GM13976 (cell line): ENCODE results near the gene PARP6.

Source experiments
- DNase-seq: peaks from one replicate; pipeline ENCODE4 v3.0.0; 2012; ENCODE audit warnings: low spot score
- CTCF ChIP-seq: IDR thresholded peaks from 2 replicates; pipeline ENCODE4 v1.5.1; 2012; ENCODE audit warnings: borderline replicate concordance, mild to moderate bottlenecking; ENCODE audit not compliant: insufficient read depth; ENCODE audit errors: extremely low read depth, missing control alignments, control extremely low read depth
- in situ Hi-C: fragments of 300-500 bp; cut with MboI; formaldehyde crosslinking; loops from one replicate; pipeline ENCODE4 v1.12.0; 2022; ENCODE audit warnings: low sequenced_read_pairs, mixed read lengths, inconsistent platforms; ENCODE audit not compliant: unreplicated experiment

The PARP6 gene

DNA sequence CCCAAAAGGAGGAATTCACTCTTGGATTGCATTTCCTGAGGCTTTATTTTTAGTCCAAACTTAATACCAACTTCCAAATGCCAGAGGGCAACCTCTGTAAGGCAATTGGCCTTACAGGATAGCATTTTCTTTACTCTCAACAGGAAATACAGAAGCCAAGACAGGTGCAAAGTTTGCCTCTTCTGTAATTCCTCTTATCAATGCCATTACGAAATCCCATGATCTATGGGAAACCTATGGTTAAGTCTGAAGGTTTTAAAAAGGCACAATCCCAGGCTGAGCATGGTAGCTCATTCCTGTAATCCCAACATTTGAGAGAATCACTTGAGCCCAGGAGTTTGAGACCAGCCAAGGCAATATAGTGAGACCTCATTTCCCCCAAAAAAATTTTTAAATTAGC lies 56.3 kb downstream of the PARP6 start:
- no peak for TF ChIP-seq CTCF
- no peak for DNase-seq
- in situ Hi-C loops, result no loop called here

DNA sequence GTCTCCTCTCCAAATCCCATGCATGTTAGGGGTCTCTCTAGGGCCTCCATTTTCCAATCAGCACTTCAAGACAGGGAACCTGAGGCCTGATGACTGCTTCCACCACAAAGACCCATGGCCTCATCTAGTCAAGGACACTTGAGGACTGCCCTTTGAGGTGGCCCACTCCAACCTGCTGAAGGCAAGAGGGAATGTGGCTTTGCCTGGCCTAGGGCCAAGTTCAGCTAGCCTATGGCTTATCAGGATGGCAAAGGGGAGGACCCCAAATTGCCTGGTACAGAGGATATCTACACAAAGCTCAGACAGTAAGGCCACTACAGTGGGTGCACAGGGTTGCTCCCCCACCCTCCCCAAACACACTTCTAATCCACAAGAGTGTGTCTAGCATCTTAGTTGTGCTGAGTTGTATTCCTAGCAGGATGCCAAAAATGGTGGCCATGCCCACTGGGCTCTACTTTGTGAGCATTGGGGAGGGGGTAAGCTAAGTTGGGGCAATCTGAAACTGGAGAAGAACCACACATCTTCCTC lies 64.7 kb downstream of the PARP6 start:
- DNase-seq, result no peak
- in situ Hi-C loops, result no loop called here
- no peak for TF ChIP-seq CTCF

DNA sequence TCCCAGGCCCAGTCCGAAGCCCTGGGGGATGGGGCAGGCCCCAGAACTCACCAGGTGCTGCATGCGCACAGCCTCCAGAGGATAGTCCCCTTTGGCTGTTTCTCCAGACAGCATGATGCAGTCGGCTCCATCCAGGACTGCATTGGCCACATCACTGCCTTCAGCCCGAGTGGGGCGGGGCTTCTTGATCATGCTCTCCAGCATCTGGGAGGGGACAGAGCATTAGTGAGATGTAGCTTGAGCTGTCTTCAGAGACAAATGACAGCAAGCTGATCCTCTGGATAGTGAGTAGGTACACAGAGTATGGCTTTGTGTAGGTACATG lies 65.7 kb downstream of the PARP6 start:
- DNase-seq, result no peak
- in situ Hi-C loops, result no loop called here
- no peak for TF ChIP-seq CTCF

- in situ Hi-C loops, result no loop called here
Observed at GRCh38 chr15:72205896-72206676, 66.3 kb downstream of the PARP6 start.

GRCh38 chr15:72205273-72205672 lies 67.1 kb downstream of the PARP6 start:
- TF ChIP-seq CTCF, result no peak
- no peak for DNase-seq
- in situ Hi-C loops, result no loop called here

More at GRCh38 chr15:72205896-72206676, 66.3 kb downstream of the PARP6 start:
- no peak for DNase-seq
- no peak for TF ChIP-seq CTCF

DNA sequence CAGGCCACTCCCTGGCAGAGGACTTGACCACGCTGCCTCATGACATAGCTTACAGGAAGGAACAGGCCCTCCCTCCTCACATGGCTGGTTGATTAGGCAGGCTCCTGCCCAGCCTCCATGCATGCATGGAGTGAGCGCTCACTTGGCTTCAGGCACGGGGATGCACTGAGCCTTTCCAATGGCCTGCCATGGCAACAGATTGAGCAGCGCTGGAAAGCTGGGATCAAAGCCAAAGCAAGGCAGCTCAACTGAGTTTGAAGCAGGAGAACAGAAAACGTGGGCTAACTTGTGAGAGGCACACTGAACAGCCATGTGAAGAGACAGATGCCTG lies 68.9 kb downstream of the PARP6 start:
- in situ Hi-C loops, result no loop called here
- TF ChIP-seq CTCF, result no peak
- no peak for DNase-seq
